Panc1 (cell line): ENCODE data around the gene AMBRA1. TPM values are rescaled to one million over a fixed set of nuclear protein-coding genes. Genes with fewer than 3 reads are reported as not detected.

Source experiments
- ATAC-seq: fragments of 200-7000 bp; cut with Tn5 transposase; 2 replicates; pipeline ENCODE4 v1.9.1; 2020; ENCODE audit warnings: mild to moderate bottlenecking, moderate library complexity
- BruUV-seq: library from RNA; stranded (reverse); fragments of 400-500 nt; replicated peaks from 2 replicates; lab custom pipeline; 2021; lab: Mats Ljungman, UMichigan
- CTCF ChIA-PET: fragments of 300-600 bp; sonication (Branson Sonifier 250); formaldehyde crosslinking; loops from one replicate; lab custom pipeline; 2022; ENCODE audit warnings: antibody characterized with exemption; lab: Charles Lee
- POLR2A ChIA-PET: fragments of 300-600 bp; sonication (Branson Sonifier 250); formaldehyde crosslinking; loops from one replicate; lab custom pipeline; 2022; ENCODE audit warnings: antibody characterized with exemption; lab: Charles Lee
- DNase-seq: peaks from one replicate; pipeline ENCODE4 v3.0.0-alpha.2; 2010; ENCODE audit warnings: low read depth, low spot score
- H3K27ac ChIP-seq: 2 replicates; pipeline ENCODE4 v1.5.1; 2011; ENCODE audit warnings: mild to moderate bottlenecking, low read length, inconsistent platforms
- H3K27me3 ChIP-seq: fragments of 200-500 bp; sonication (Bioruptor generic); 2 replicates; pipeline ENCODE4 v1.6.0; 2014; ENCODE audit warnings: low read length, inconsistent platforms; ENCODE audit not compliant: control insufficient read depth, insufficient read depth
- H3K36me3 ChIP-seq: fragments of 200-500 bp; sonication (Bioruptor generic); 2 replicates; pipeline ENCODE4 v1.5.1; 2014; ENCODE audit warnings: inconsistent platforms, mild to moderate bottlenecking, low read length, moderate library complexity; ENCODE audit not compliant: control insufficient read depth, insufficient read depth
- H3K4me1 ChIP-seq: 2 replicates; pipeline ENCODE4 v1.5.1; 2011; ENCODE audit warnings: inconsistent platforms, mild to moderate bottlenecking, low read length, moderate library complexity; ENCODE audit not compliant: control insufficient read depth, insufficient read depth
- H3K4me3 ChIP-seq, 2 experiments: 2 replicates each; pipeline ENCODE4 v1.5.1; 2011 to 2012; ENCODE audit warnings: low read depth in 2 of 2, low read length in 2 of 2, mild to moderate bottlenecking in 2 of 2, inconsistent platforms in 1 of 2, moderate library complexity in 1 of 2
- H3K9me3 ChIP-seq: fragments of 200-500 bp; sonication (Bioruptor generic); 2 replicates; pipeline ENCODE4 v1.5.1; 2014; ENCODE audit warnings: low read depth, mild to moderate bottlenecking, inconsistent platforms, low read length, moderate library complexity; ENCODE audit not compliant: control insufficient read depth, insufficient read depth
- POLR2AphosphoS5 ChIP-seq: IDR thresholded peaks from 2 replicates; pipeline ENCODE4 v1.6.1; 2012; ENCODE audit warnings: mild to moderate bottlenecking, low read depth, low read length, moderate library complexity
- SIN3A ChIP-seq: IDR thresholded peaks from 2 replicates; pipeline ENCODE4 v1.6.1; 2012; ENCODE audit warnings: low read depth, mild to moderate bottlenecking, low read length, moderate library complexity, borderline replicate concordance; ENCODE audit not compliant: insufficient read depth
- TCF7L2 ChIP-seq: IDR thresholded peaks from 2 replicates; pipeline ENCODE4 v1.6.1; 2011; ENCODE audit warnings: mild to moderate bottlenecking, low read depth, low read length, inconsistent platforms
- in situ Hi-C: cut with HindIII; loops from 2 replicates; pipeline ENCODE4 v1.10.0; 2016; ENCODE audit warnings: low sequenced_read_pairs, low pct_unique_long_range_greater_than_20kb
- intact Hi-C: fragments of 100-400 bp; cut with micrococcal nuclease; formaldehyde crosslinking; loops from one replicate; pipeline ENCODE4 v1.10.0; 2022; ENCODE audit not compliant: unreplicated experiment
- total RNA-seq: library from RNA; stranded (reverse); gene quantifications from one replicate; pipeline ENCODE4 v1.2.1, GENCODE V29; 2021; ENCODE audit not compliant: unreplicated experiment
- TF ChIP-seq, protein P1 (sequence below): fragments of 450-650 bp; IDR thresholded peaks from 2 replicates; pipeline ENCODE4 v1.5.1; 2017; ENCODE audit warnings: mild to moderate bottlenecking
- TF ChIP-seq, protein P2 (sequence below), 2 experiments: IDR thresholded peaks; 2 replicates each; pipeline ENCODE4 v1.6.1; 2011 to 2012; ENCODE audit warnings: low read depth in 2 of 2, control low read depth in 1 of 2, low read length in 1 of 2, mild to moderate bottlenecking in 1 of 2, moderate library complexity in 1 of 2; ENCODE audit not compliant: insufficient read depth in 1 of 2

Gene AMBRA1
- total RNA-seq, 1 experiment from 2014 or later = 40.0 TPM

DNA sequence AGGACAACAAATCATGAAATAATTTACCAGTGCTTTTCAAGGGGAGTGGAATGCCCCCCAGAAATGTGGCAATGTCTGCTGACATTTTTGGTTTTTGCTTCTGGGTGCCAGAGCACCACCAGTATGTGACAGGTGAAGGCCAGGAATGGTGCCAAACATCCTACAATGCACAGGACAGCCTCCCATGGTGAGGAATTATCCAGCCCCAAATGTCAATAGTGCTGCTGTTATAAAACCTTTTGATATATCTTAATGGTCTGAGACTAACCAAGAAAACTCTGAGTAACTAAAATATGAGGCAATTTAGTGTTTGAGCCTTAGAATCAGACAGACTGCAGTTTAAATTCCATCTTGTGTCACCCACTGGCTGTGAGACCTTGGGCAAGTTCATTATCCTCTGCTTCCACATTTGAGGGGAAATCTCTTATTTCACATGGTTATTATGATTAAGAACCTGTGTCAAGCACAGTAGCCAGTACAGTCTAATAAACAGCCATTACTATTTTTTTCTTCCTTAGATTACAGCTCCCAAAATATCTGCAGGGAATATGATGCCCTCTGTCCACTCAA lies 69.5 kb downstream of the AMBRA1 start:
- DNase-seq (no peak), ATAC-seq (no peak)
- Histone ChIP-seq H3K27ac (no peak overlapping the region), H3K4me1 (peaks cover 21% of the 10 kb centered on the region), H3K4me3 (no peak overlapping the region), H3K9me3 (peaks cover 7% of the 10 kb centered on the region; the same call in 1 of the 2 replicates), H3K27me3 (no peaks in the 10 kb centered on the region), H3K36me3 (no peaks in the 10 kb centered on the region)
- BruUV-seq = no TSS peak
- in situ Hi-C loops = no loop called here
- POLR2A ChIA-PET = no interaction called here
- TF ChIP-seq POLR2AphosphoS5 (no peak), SIN3A (no peak)
- TF ChIP-seq, protein P1, sequence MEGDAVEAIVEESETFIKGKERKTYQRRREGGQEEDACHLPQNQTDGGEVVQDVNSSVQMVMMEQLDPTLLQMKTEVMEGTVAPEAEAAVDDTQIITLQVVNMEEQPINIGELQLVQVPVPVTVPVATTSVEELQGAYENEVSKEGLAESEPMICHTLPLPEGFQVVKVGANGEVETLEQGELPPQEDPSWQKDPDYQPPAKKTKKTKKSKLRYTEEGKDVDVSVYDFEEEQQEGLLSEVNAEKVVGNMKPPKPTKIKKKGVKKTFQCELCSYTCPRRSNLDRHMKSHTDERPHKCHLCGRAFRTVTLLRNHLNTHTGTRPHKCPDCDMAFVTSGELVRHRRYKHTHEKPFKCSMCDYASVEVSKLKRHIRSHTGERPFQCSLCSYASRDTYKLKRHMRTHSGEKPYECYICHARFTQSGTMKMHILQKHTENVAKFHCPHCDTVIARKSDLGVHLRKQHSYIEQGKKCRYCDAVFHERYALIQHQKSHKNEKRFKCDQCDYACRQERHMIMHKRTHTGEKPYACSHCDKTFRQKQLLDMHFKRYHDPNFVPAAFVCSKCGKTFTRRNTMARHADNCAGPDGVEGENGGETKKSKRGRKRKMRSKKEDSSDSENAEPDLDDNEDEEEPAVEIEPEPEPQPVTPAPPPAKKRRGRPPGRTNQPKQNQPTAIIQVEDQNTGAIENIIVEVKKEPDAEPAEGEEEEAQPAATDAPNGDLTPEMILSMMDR = no peak
- CTCF ChIA-PET = no interaction called here
- intact Hi-C loops = no loop called here

DNA sequence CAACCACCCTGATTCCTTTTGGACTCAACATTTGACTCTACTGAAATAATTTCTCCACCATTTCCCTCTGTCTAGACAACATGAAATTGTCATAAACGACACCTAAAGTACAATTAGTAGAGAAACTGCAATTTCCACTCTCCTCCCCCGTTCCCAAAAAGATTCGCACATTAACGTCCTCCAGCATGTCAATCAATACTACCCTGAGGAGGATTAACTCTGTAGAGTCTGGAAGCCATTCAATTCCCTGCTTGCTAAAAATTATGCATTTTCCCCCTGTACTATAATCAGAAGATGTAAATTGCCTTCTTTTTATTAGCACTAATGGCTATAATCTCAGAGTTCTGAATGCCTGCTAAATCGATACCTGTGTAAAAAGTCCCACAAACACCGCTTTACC lies 70.5 kb downstream of the AMBRA1 start:
- in situ Hi-C loops = no loop called here
- no TSS peak for BruUV-seq

More for the DNA sequence above, 70.5 kb downstream of the AMBRA1 start:
- Histone ChIP-seq H3K27ac (no peak overlapping the region), H3K4me1 (peaks cover 21% of the 10 kb centered on the region), H3K9me3 (peaks cover 7% of the 10 kb centered on the region; the same call in 1 of the 2 replicates), H3K4me3 (no peak overlapping the region), H3K36me3 (no peaks in the 10 kb centered on the region), H3K27me3 (no peaks in the 10 kb centered on the region)
- POLR2A ChIA-PET = no interaction called here
- ATAC-seq (no peak), DNase-seq (no peak)
- CTCF ChIA-PET = no interaction called here
- intact Hi-C loops = no loop called here
- TF ChIP-seq POLR2AphosphoS5 (no peak), TCF7L2 (no peak), SIN3A (no peak)
- TF ChIP-seq, protein P1 = no peak
- TF ChIP-seq, protein P2, sequence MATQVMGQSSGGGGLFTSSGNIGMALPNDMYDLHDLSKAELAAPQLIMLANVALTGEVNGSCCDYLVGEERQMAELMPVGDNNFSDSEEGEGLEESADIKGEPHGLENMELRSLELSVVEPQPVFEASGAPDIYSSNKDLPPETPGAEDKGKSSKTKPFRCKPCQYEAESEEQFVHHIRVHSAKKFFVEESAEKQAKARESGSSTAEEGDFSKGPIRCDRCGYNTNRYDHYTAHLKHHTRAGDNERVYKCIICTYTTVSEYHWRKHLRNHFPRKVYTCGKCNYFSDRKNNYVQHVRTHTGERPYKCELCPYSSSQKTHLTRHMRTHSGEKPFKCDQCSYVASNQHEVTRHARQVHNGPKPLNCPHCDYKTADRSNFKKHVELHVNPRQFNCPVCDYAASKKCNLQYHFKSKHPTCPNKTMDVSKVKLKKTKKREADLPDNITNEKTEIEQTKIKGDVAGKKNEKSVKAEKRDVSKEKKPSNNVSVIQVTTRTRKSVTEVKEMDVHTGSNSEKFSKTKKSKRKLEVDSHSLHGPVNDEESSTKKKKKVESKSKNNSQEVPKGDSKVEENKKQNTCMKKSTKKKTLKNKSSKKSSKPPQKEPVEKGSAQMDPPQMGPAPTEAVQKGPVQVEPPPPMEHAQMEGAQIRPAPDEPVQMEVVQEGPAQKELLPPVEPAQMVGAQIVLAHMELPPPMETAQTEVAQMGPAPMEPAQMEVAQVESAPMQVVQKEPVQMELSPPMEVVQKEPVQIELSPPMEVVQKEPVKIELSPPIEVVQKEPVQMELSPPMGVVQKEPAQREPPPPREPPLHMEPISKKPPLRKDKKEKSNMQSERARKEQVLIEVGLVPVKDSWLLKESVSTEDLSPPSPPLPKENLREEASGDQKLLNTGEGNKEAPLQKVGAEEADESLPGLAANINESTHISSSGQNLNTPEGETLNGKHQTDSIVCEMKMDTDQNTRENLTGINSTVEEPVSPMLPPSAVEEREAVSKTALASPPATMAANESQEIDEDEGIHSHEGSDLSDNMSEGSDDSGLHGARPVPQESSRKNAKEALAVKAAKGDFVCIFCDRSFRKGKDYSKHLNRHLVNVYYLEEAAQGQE (IDR thresholded peaks at IDR 0.05; ENCODE audit: insufficient read depth in 1 of 2, low read depth in 2 of 2, low read length in 1 of 2) = no peak
